Measurements from ENCODE around the gene TENM4.
A peak's percentile ranks its signal among the peaks of the same experiment; 100 is the strongest.

Gene TENM4

DNA sequence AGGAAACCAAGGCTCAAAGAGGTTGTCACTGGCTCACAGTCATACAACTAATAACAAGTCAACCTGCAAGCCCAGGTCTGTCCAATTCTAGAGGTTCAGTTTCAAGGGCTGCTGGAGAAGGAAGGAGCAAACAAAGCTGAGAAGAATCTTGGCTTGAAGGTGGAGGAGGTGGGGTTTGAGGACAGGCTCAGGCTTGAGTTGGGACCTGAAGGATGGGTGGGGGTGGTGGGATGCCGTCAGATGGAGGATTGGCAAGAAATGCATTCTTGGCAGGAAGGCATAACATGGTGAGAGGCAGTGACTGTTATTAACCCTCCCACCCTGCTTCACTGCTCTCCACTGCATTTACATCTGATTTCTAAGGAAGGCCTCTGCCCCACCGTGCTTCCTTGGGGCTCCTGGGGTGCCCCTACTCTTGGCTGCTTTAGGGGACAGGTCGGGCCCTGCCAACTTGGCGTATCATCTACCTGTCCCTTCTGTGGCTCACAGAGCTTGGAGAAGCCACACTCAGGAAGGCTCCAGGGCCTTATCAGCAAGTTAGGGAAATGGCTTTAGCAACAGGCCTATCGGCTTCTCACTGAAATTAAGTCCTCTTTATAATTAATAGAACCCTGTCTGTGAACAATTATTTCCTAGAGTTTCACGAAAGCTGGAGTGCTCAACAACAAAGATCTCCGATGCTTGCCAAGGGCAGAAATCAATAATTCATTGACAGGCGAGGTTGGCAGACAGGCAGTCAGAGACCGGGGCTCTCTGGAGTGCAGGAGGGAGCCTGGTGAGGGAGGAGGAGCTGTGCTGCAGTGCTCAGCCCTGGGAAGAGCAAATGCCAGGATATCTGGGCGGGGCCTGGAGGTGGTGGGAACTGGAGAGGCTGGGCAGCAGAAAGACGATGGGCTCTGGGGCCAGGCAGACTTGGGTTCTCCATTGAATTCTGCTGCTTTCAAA is 781.2 kb downstream of the TENM4 start:
- DNase-seq (ENCODE audit: low read depth in 2 of 2): no peak

DNA sequence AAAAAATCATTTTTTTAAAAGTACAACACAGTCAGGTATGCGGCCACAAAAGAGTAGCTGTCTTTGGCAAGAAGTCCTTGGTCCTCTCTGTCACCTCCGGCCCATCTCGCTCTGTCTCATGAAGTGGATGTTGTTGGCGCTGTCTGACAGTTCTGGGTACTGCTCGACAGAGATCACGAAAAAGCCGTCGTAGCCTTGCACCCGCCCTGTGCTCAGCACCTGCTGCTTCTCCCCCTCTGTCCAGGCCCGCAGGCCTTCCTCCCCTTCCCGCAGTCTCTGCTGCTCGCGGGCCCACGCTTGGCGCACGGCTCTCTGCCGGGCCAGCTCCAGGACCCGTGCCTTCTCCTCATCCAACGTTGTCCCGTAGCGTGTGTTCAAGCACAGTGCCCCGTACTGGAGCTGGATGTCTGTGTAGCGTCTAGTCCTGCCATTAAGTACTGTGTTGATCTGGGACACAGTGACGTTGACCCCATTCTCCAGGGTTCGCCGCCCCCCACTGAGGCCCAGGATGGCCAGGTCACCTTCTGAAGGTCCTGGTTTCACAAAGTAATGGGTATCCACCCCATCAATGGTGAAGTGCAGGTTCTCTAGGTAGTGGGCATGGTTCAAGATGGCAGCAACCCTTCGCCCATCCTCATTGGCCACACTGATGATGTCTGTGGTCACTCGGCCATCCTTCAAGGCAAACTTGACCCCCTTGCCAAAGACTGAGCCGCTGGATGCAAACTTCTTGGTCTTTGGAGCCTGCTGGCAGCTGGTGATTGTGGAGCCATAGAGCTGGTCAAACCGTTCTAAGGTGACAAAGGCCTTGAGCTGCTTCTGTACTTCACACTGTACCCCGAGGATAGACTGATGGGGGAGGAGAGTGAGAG is 782.6 kb downstream of the TENM4 start:
- no peak for DNase-seq (ENCODE audit: low read depth in 2 of 2)

- DNase-seq (ENCODE audit: low read depth in 2 of 2): no peak
These were observed 783.4 kb downstream of the TENM4 start for GRCh38 chr11:78657441-78657840.

DNA sequence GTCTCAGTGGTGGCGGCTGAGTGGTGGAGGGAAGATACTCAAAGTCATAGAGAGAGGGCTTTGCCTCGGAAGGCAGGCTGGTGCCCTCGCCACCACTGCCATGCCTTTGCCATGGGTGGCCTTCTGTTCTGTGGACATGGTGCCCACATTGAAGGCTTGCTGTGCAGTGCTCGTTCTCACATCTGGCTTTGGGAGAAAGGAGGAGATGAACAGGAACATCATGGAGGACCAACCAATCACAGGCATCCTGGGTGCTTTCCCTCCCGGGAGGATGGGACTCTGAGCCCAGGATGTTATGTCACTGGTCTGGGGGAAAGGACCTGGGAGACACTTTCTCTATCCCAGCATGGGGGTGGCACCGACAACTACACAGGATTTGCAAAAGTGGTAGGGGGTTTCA is 783.8 kb downstream of the TENM4 start:
- no peak for DNase-seq (ENCODE audit: low read depth in 2 of 2)

GRCh38 chr11:78656327-78656726 is 784.5 kb downstream of the TENM4 start:
- no peak for DNase-seq (ENCODE audit: low read depth in 2 of 2)

DNA sequence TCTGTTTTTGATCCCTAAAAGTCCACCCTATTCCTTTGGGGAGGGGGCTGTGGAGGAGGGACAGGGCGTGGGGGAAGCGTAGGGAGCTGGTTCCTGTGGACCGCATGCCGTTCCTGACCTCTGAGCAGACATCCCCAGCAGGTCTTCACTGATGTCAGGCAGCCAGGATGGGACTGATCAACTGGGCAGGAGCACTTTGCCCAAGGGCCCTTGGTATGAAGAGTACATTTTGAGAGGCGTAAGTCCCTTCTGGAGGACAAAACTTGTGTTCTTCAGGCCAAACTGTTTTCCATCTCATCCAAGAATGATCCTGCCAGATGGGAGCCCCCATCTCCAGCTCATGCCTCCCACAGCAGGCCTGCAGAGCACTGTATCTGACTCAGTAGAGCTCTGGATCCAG is 785.3 kb downstream of the TENM4 start:
- no peak for DNase-seq (ENCODE audit: low read depth in 2 of 2)

- no peak for DNase-seq (ENCODE audit: low read depth in 2 of 2)
These were observed 786.0 kb downstream of the TENM4 start for GRCh38 chr11:78654866-78655265.

- DNase-seq (ENCODE audit: low read depth in 2 of 2): no peak
These were observed 786.8 kb downstream of the TENM4 start for GRCh38 chr11:78654071-78654470.

GRCh38 chr11:78653294-78653909 is 787.4 kb downstream of the TENM4 start:
- no peak for DNase-seq (ENCODE audit: low read depth in 2 of 2)

DNA sequence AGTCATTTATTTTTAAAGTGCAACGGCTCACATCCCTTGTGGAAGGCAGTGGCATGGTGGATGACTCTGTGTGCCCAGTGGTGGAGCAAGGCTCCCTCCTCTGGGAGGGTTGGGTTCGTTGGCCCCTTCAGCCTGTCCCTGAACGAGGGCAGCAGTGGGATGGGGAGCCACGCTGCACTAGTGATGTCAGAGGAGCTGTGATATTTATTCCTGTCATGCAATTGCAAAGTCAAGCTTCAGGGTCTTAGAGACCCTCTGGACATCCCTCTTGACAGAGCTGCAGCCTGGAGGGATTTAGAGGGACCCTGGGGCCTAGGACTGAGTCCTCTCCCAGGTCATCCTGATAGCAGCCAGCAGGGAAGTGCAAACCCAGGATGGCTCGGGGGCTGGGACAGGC is 788.0 kb downstream of the TENM4 start:
- no peak for DNase-seq (ENCODE audit: low read depth in 2 of 2)

GRCh38 chr11:78651923-78652842 is 788.6 kb downstream of the TENM4 start:
- peak; percentile 43 to 64 for DNase-seq (ENCODE audit: low read depth in 2 of 2)

DNA sequence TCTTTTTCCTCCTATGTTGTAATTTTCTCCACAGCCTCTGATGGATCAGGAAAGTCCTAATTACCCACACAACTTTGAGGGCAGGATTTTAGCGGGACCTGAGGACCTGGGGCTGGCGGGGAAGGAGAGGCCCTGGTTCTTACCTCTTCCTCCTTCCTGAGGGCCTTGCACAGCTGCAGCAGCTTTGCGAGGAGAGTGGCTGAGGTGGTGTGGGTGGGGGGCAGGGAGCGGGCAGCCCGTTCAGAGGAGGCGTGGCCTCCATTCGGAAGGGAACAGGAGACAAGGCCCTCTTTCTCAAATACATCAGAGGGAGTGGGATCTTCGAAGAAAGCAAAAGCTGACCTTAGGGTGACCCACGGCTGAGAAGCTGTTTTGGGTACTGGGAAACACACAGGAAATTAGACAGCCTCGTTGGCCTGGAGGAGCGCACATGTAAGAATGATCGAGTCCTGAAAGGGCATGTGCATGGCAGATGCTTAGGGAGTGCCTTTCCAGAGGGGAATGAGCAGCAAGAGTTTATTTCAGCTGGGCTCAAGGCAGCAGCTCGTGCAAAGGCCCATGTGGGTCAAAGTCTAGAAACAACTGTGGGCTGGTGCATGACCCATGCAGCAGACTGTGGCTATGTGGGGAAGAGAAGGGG is 789.6 kb downstream of the TENM4 start:
- DNase-seq (ENCODE audit: low read depth in 2 of 2): no peak

- no peak for DNase-seq (ENCODE audit: low read depth in 2 of 2)
These were observed 791.2 kb downstream of the TENM4 start for GRCh38 chr11:78649361-78650215.

DNA sequence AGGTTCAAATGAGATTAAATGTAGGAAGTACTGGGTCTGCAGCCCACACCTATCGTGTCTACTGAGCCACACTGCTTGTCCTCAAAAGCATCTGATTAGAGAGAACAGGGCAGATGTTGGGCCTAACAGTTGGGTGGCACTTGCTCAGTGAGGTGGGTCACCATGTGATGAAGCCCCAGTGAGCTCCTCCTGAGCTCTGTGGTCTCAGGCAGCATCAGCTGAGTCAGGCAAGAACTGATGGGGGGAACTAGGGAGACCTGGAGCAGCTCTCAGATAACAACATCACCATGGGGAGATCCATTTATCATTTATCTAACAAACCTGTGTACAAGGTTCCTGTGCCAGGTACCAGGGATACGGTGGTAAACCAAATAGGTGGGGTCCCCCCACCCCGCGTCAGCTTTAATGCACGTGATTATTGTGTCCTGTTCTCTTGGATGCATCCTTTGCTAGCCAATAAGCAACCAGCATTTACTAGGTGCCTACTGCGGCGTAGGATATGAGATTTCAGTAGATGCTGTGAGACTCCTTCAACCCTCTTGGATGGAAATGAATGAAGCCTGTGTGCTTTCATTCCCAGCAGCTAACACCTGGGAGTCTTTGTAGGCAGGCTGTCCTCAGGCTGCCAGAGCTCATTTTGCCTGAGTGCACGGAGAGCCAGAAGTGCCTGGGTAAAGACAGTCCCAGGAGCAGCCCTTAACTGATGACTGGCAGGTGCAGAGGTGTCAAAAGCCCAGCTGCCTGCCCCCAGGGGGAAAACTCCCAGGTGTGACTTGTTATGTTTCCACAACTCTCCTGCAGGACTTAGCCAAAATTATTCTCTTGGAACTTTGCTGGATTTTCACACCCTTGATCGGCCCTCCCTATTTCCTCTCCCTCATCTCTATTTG is 792.6 kb downstream of the TENM4 start:
- DNase-seq (ENCODE audit: low read depth in 2 of 2): no peak

GRCh38 chr11:78647266-78647915 is 793.4 kb downstream of the TENM4 start:
- no peak for DNase-seq (ENCODE audit: low read depth in 2 of 2)

GRCh38 chr11:78646564-78647185 is 794.2 kb downstream of the TENM4 start:
- DNase-seq (ENCODE audit: low read depth in 2 of 2): no peak

Measured in stimulated activated CD8-positive, alpha-beta memory T cell treated with anti-CD3 and anti-CD28 coated beads, Interleukin-15, amount 100 ng/mL, for 48 hours (primary cell).